Progenitor cell of endocrine pancreas (in vitro differentiated cells): ENCODE data around the gene TSPAN15. TPM values are rescaled to one million over a fixed set of nuclear protein-coding genes. Genes with fewer than 3 reads are reported as not detected.

Source experiments
- DNase-seq: peaks from one replicate; pipeline ENCODE4 v3.0.0; 2021; ENCODE audit warnings: low spot score; ENCODE audit not compliant: unreplicated experiment
- H3K27ac Mint-ChIP-seq: 2 replicates; pipeline ENCODE4 v1.8.0; 2021; ENCODE audit warnings: mild to moderate bottlenecking, moderate library complexity, mixed read lengths
- H3K27me3 Mint-ChIP-seq: 2 replicates; pipeline ENCODE4 v1.8.0; 2021; ENCODE audit warnings: mixed read lengths
- H3K36me3 Mint-ChIP-seq: 2 replicates; pipeline ENCODE4 v1.8.0; 2022; ENCODE audit warnings: mixed read lengths; ENCODE audit not compliant: insufficient read depth
- H3K4me1 Mint-ChIP-seq: 2 replicates; pipeline ENCODE4 v1.8.0; 2021; ENCODE audit warnings: low read depth, mixed read lengths
- H3K4me3 Mint-ChIP-seq: 2 replicates; pipeline ENCODE4 v1.8.0; 2021; ENCODE audit warnings: low read depth, mild to moderate bottlenecking, moderate library complexity, mixed read lengths
- H3K9me3 Mint-ChIP-seq: 2 replicates; pipeline ENCODE4 v1.8.0; 2021; ENCODE audit warnings: low read depth, mixed read lengths
- total RNA-seq: library from RNA; stranded (reverse); gene quantifications from 2 replicates; pipeline ENCODE4 v1.2.1, GENCODE V29; 2021
- TF ChIP-seq, protein P1 (sequence below): fragments of 200-600 bp; sonication (generic); IDR thresholded peaks from one replicate; pipeline ENCODE4 v1.5.0; 2021; ENCODE audit warnings: antibody characterized with exemption, mild to moderate bottlenecking; ENCODE audit not compliant: unreplicated experiment

Gene TSPAN15
- total RNA-seq, 1 donor from 2014 or later: 14.7 TPM

DNA sequence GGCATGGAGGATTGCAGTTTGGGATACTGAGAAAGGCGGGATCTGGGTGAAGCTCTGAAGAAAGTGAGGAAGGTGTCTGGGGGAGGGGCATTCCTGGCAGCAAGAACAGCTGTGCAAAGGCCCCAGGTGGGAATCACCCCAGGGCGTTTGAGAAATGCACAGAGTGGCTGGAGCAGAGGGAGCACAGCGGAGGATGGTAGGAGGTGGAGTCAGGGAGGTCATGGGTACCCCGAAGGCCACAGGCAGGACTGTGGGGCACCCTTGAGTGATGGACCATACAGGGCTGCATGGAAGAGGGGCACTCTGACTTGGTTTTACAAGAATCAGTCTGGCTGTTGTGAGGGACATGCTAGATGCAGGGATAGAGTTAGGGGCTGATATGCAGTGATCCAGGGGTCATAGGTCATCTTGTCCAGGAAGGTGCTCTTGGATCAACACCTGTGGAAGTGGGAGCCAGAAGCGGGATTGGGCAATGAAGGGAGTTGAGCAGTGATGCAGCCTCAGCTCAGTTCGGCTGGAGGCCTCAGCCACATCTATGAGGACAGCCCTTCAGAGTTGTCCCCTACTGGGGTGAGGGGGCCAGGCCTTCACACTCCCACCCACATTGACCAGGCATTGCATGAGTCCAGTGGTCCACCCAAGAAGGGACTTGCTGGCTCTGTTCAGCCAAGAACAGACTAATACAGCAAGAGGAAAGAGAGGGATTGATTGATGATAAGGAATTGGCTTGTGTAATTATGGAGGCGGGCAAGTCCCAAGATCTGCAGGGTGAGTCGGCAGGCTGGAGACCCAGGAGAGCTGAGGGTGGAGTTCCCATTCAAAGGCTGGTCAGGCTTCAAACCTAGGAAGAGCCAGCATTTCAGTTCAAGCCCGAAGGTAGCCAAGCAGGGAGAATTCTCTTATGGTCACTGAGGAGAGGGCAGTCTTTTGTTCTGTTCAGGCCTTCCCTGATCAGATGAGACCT, 48.7 kb downstream of the TSPAN15 start:
- TF ChIP-seq, protein P1, sequence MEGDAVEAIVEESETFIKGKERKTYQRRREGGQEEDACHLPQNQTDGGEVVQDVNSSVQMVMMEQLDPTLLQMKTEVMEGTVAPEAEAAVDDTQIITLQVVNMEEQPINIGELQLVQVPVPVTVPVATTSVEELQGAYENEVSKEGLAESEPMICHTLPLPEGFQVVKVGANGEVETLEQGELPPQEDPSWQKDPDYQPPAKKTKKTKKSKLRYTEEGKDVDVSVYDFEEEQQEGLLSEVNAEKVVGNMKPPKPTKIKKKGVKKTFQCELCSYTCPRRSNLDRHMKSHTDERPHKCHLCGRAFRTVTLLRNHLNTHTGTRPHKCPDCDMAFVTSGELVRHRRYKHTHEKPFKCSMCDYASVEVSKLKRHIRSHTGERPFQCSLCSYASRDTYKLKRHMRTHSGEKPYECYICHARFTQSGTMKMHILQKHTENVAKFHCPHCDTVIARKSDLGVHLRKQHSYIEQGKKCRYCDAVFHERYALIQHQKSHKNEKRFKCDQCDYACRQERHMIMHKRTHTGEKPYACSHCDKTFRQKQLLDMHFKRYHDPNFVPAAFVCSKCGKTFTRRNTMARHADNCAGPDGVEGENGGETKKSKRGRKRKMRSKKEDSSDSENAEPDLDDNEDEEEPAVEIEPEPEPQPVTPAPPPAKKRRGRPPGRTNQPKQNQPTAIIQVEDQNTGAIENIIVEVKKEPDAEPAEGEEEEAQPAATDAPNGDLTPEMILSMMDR: no peak
- peaks cover 2% of the 10 kb centered on the region for H3K36me3 Mint-ChIP-seq
- peaks cover 4% of the 10 kb centered on the region for H3K4me1 Mint-ChIP-seq
- no peak overlapping the region for H3K4me3 Mint-ChIP-seq
- H3K27me3 Mint-ChIP-seq: no peaks in the 10 kb centered on the region
- DNase-seq: no peak
- no peak overlapping the region for H3K27ac Mint-ChIP-seq
- H3K9me3 Mint-ChIP-seq: no peaks in the 10 kb centered on the region

DNA sequence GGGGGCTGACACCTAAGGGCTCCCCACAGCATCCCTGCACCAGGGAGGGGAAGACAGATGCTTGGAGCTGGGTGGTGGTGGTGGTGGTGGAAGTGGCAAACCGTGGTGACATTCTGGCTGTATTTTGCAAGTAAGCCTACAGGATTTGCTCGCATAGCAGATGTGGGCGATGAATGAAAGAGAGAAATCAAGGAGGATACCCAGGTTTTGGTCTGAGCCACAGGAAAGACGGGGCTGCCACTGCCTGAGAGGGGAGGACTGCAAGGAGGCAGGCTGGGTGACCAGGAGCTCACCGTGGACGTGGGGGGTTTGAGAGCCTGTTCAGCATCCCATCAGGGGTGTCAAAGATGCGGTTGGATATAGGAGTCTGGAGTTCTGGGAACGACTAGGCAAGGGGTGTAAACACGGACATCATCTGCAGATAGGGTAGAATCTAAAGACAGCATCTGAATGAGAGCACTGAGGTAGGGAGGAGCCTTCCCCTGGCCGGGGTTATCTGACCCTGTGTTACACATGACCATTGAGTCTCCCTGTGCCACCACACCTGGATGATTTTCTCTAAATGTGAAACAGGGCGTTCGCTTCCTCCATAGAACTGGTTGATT, 49.7 kb downstream of the TSPAN15 start:
- no peaks in the 10 kb centered on the region for H3K9me3 Mint-ChIP-seq
- H3K27ac Mint-ChIP-seq: no peak overlapping the region
- H3K27me3 Mint-ChIP-seq: no peaks in the 10 kb centered on the region
- H3K4me3 Mint-ChIP-seq: no peak overlapping the region
- no peak for DNase-seq
- H3K36me3 Mint-ChIP-seq: peaks cover 2% of the 10 kb centered on the region
- peaks cover 4% of the 10 kb centered on the region for H3K4me1 Mint-ChIP-seq
- TF ChIP-seq, protein P1: no peak

DNA sequence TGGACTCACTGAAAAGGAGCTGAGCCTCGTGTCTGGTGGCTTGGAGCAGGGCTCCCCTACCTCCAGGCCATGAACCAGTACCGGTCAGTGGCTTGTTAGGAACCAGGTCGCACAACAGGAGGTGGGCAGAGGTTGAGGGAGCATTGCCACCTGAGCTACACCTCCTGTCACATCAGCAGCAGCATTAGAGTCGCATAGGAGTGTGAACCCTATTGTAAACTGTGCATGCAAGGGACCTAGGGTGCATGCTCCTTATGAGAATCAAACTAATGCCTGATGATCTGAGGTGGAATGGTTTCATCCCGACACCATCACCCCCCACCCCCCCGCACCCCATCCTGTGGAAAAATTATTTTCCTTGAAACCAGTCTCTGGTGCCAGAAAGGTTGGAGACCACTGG, 50.4 kb downstream of the TSPAN15 start:
- TF ChIP-seq, protein P1: no peak
- H3K36me3 Mint-ChIP-seq: peaks cover 2% of the 10 kb centered on the region
- no peaks in the 10 kb centered on the region for H3K9me3 Mint-ChIP-seq
- no peak overlapping the region for H3K4me3 Mint-ChIP-seq
- H3K4me1 Mint-ChIP-seq: peaks cover 4% of the 10 kb centered on the region
- no peak overlapping the region for H3K27ac Mint-ChIP-seq
- DNase-seq: no peak
- no peaks in the 10 kb centered on the region for H3K27me3 Mint-ChIP-seq

DNA sequence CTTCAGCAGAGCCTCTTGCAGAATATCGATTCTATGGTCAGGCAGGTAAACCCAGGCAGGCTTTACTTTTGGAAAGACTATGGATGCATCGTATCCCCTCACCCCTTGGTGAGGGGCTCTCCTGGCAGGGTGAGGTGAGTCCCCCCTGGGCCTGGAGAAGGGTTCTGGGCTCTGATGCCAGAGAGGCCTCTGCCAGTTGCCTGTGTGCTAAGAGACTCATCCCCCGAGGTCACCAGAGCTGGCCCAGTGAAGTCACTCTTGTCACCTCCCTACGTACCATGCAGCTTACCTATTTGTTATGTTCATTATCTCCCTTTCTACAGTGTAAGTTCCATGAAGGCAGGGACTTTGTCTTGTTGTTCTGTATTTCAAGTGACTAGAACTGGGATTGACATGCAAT, 51.3 kb downstream of the TSPAN15 start:
- DNase-seq: no peak
- no peaks in the 10 kb centered on the region for H3K9me3 Mint-ChIP-seq
- no peaks in the 10 kb centered on the region for H3K27me3 Mint-ChIP-seq
- H3K27ac Mint-ChIP-seq: no peak overlapping the region
- peaks cover 2% of the 10 kb centered on the region for H3K36me3 Mint-ChIP-seq
- H3K4me3 Mint-ChIP-seq: no peak overlapping the region
- H3K4me1 Mint-ChIP-seq: peaks cover 5% of the 10 kb centered on the region
- TF ChIP-seq, protein P1: no peak

DNA sequence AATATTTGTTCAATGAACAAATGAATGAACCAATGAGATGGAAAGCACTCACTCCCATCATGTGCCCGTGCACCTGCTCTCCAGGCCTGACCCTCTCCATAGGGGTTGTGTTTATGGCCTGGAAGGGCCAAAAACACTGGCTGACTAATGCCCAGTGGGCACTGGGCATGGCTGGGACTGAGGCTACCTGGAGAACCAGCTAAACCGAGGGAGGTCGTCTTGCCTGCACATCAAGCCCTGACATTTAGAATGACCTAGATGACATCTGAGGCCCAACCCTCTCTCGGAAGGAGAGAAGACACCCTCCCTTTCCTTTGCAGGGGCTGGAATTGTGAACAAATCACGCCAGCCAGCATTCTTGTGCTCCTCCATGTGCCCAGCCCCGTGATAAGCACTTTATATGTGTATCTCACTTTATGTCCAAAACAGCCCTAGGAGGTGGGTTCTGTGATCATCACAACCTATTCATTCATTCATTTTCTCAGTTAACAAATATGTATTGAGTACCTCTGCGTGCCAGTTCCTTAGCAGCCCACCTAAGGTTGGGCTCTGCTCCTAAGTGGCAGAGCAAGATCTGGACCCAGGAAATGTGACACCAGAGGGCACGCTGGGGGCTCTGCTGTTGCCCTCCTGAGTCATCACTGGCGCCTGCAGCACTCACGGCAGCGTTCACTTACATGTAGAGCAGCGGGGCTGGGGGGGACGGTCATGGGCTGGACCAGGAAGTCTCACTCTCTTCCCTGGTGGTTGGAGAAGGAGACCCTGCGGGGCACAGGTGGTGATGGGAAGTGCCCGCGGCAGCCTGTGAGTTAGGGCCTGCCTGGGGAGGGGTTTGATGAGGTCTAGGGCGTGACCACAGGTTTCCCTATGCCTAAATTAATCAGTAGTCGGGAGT, 52.0 kb downstream of the TSPAN15 start:
- Mint-ChIP-seq H3K36me3 (peaks cover 2% of the 10 kb centered on the region), H3K27ac (no peak overlapping the region), H3K4me3 (no peak overlapping the region), H3K27me3 (no peaks in the 10 kb centered on the region), H3K9me3 (no peaks in the 10 kb centered on the region), H3K4me1 (peaks cover 8% of the 10 kb centered on the region)
- TF ChIP-seq, protein P1: no peak
- DNase-seq: no peak
